ENCODE data around the gene SALL4. TPM values are rescaled to one million over a fixed set of nuclear protein-coding genes. Genes with fewer than 3 reads are reported as not detected.
"Not testable (repeated sequence)": the region's sequence is repeated elsewhere in the genome, so short reads cannot be mapped to it uniquely, and the experiment has no call there.

SALL4 gene
- total RNA-seq, 1 donor from 2014 or later = not detected

DNA sequence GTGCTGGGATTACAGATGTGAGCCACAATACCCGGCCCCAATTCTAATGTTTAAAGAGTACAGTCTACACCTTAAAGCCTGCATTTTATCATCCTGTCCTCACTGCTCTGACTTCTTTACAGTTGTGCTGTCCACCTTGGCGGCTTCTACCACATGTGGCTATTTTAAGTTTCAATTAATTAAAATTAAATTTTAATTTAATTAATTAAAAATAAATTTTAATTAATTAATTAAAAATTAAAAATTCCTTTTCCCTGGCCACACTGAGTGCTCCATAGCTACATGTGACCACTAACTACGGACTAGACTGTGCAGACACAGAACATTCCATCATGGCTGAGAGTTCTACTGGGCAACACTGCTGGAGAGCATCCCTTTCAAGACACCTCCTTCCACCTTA lies 61.5 kb downstream of the SALL4 start:
- H3K36me3 ChIP-seq = no peaks in the 10 kb centered on the region
- H3K4me1 ChIP-seq = peaks cover 13% of the 10 kb centered on the region
- no peak overlapping the region for H3K4me3 ChIP-seq
- no peak for DNase-seq (ENCODE audit: extremely low spot score in 2 of 2)
- no peaks in the 10 kb centered on the region for H3K27me3 ChIP-seq
- intact Hi-C loops (cut with DNase I) = no loop called here
- H3K27ac ChIP-seq = no peak overlapping the region
- TF ChIP-seq, protein P1, sequence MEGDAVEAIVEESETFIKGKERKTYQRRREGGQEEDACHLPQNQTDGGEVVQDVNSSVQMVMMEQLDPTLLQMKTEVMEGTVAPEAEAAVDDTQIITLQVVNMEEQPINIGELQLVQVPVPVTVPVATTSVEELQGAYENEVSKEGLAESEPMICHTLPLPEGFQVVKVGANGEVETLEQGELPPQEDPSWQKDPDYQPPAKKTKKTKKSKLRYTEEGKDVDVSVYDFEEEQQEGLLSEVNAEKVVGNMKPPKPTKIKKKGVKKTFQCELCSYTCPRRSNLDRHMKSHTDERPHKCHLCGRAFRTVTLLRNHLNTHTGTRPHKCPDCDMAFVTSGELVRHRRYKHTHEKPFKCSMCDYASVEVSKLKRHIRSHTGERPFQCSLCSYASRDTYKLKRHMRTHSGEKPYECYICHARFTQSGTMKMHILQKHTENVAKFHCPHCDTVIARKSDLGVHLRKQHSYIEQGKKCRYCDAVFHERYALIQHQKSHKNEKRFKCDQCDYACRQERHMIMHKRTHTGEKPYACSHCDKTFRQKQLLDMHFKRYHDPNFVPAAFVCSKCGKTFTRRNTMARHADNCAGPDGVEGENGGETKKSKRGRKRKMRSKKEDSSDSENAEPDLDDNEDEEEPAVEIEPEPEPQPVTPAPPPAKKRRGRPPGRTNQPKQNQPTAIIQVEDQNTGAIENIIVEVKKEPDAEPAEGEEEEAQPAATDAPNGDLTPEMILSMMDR (IDR thresholded peaks at IDR 0.05) = no peak
- TF ChIP-seq POLR2AphosphoS5 (IDR thresholded peaks at IDR 0.05; ENCODE audit: insufficient read depth in 1 of 2, low read depth in 1 of 2) (no peak), POLR2A (IDR thresholded peaks at IDR 0.05) (no peak)
- H3K9me3 ChIP-seq = no peaks in the 10 kb centered on the region

DNA sequence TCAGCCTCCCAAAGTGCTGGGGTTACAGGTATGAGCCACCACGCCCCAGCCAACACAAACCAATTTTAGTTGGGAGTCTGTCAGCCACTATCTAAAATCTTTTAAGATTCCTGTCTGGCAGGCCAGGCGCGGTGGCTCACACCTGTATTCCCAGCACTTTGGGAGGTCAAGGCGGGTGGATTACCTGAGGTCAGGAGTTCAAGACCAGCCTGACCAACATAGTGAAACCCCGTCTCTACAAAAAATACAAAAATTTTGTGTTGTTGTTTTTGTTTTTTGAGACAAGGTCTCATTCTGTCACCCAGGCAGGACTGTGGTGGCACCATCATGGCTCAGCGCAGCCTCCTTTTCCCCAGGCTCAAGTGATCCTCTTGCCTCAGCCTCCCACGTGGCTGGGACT lies 62.0 kb downstream of the SALL4 start:
- H3K27me3 ChIP-seq; H3K27ac ChIP-seq; intact Hi-C loops (cut with DNase I); DNase-seq (ENCODE audit: extremely low spot score in 2 of 2); H3K36me3 ChIP-seq; H3K9me3 ChIP-seq; H3K4me3 ChIP-seq: not testable (repeated sequence)
- peaks cover 16% of the 10 kb centered on the region for H3K4me1 ChIP-seq

DNA sequence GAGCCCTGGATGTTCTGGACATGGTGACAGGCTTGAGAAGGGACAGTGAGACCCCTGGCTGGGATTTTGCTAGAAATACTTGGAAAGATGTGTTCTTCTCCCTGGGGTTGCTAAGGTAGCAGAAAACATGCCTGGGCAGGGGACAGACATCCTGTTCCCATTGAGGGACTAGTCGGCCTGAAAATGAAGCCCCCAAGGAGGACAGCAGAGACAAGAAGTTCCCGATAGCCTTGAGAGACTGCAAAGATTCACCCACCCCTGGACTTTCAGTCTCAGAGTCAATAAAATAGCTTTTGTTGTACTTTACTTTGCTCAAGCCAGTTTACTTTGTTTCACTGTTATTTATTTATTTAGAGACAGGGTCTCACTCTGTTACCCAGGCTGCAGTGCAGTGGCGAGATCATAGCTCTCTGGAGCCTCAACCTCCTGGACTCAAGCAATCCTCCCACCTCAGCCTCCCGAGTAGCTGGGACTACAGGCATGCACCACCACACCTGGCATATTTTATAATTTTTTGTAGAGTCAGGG lies 62.5 kb downstream of the SALL4 start:
- no peaks in the 10 kb centered on the region for H3K9me3 ChIP-seq
- TF ChIP-seq, protein P1 (IDR thresholded peaks at IDR 0.05) = no peak
- TF ChIP-seq POLR2AphosphoS5 (IDR thresholded peaks at IDR 0.05; ENCODE audit: insufficient read depth in 1 of 2, low read depth in 1 of 2) = no peak
- TF ChIP-seq POLR2A (IDR thresholded peaks at IDR 0.05) = no peak
- no peaks in the 10 kb centered on the region for H3K27me3 ChIP-seq
- no peak overlapping the region for H3K4me3 ChIP-seq
- intact Hi-C loops (cut with DNase I) = no loop called here
- no peaks in the 10 kb centered on the region for H3K36me3 ChIP-seq
- peaks cover 16% of the 10 kb centered on the region for H3K4me1 ChIP-seq
- DNase-seq (ENCODE audit: extremely low spot score in 2 of 2) = no peak
- H3K27ac ChIP-seq = no peak overlapping the region

DNA sequence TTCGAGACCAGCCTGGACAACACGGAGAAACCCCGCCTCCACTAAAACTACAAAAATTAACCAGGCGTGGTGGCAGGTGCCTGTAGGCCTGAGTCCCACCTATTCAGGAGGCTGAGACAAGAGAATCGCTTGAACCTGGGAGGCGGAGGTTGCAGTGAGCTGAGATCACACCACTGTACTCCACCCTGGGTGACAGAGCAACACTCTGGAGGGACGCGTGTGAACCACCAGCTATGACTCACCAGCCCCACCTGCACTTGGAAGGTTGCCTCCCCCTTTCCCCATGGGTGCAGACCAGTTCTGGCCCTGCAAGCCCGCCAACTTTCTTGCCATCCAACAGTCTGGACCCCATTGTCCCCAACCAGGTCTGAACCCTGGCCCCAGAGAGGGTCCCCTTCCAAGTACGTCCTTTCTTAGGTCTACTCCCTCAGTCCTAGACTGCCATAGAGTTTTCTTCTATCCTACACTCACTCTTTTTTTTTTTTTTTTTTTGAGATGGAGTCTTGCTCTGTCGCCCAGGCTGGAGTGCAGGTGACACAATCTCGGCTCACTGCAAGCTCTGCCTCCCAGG lies 63.4 kb downstream of the SALL4 start:
- H3K4me1 ChIP-seq = peaks cover 16% of the 10 kb centered on the region
- DNase-seq (ENCODE audit: extremely low spot score in 2 of 2) = no peak
- H3K27ac ChIP-seq = no peak overlapping the region
- H3K4me3 ChIP-seq = no peak overlapping the region
- intact Hi-C loops (cut with DNase I) = no loop called here
- no peaks in the 10 kb centered on the region for H3K9me3 ChIP-seq
- H3K36me3 ChIP-seq = no peaks in the 10 kb centered on the region
- H3K27me3 ChIP-seq = no peaks in the 10 kb centered on the region
- TF ChIP-seq POLR2AphosphoS5 (IDR thresholded peaks at IDR 0.05; ENCODE audit: insufficient read depth in 1 of 2, low read depth in 1 of 2) (no peak), POLR2A (IDR thresholded peaks at IDR 0.05) (no peak)
- TF ChIP-seq, protein P1 (IDR thresholded peaks at IDR 0.05) = no peak

DNA sequence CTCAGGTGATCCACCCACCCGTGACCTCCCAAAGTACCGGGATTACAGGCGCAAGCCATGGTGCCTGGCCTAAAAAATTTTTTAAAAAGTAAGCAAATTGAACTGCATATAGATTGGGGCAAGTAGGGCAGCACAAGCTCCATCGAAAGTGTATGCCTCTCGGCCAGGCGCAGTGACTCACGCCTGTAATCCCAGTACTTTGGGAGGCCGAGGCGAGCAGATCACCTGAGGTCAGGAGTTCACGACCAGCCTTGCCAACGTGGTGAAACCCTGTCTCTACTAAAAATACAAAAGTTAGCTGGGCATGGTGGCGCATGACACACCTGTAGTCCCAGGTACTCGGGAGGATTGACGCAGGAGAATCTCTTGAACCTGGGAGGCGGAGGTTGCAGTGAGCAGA lies 64.1 kb downstream of the SALL4 start:
- H3K4me1 ChIP-seq = peaks cover 16% of the 10 kb centered on the region
- H3K36me3 ChIP-seq; H3K9me3 ChIP-seq; intact Hi-C loops (cut with DNase I); H3K27me3 ChIP-seq; DNase-seq (ENCODE audit: extremely low spot score in 2 of 2); H3K27ac ChIP-seq; H3K4me3 ChIP-seq: not testable (repeated sequence)

DNA sequence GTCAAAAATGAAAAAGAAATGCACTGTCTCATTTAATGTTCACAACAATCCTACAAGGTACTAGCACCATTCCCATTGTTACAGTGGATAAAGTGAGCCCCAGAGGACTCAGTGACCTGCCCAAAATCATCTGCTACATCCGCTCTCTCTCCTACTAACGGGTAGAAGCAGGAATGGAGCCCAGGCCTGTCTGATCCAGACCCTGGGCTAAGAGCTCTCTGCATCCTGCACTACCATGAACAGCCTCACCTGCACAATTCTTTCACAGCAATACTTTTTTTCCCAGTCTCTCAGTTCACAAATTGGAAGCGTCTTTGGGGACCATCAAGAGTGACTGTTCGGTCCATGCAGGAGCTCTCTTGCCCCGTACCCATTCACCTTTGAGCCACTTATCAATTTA lies 65.4 kb downstream of the SALL4 start:
- DNase-seq (ENCODE audit: extremely low spot score in 2 of 2) = no peak
- Histone ChIP-seq H3K4me3 (no peak overlapping the region), H3K27ac (no peak overlapping the region), H3K27me3 (no peaks in the 10 kb centered on the region), H3K9me3 (no peaks in the 10 kb centered on the region), H3K4me1 (peaks cover 10% of the 10 kb centered on the region), H3K36me3 (no peaks in the 10 kb centered on the region)
- TF ChIP-seq POLR2A (IDR thresholded peaks at IDR 0.05) (no peak), POLR2AphosphoS5 (IDR thresholded peaks at IDR 0.05; ENCODE audit: insufficient read depth in 1 of 2, low read depth in 1 of 2) (no peak)
- TF ChIP-seq, protein P1 (IDR thresholded peaks at IDR 0.05) = no peak
- intact Hi-C loops (cut with DNase I) = no loop called here

All from vagina (tissue), 2 donors.